ENCODE measurements around the gene SHTN1. TPM values are rescaled to one million over a fixed set of nuclear protein-coding genes. Genes with fewer than 3 reads are reported as not detected.

Gene SHTN1
- polyA plus RNA-seq, 1 donor: 37.2 TPM

- Histone ChIP-seq H3K4me1 (ENCODE audit: control insufficient read depth, insufficient read depth, low read length) (peaks cover 7% of the 10 kb centered on the region), H3K9me3 (ENCODE audit: control insufficient read depth, low read depth, low read length) (no peaks in the 10 kb centered on the region), H3K4me3 (ENCODE audit: low read length) (no peak overlapping the region), H3K27me3 (ENCODE audit: control insufficient read depth, insufficient read depth, low read length) (peaks cover 2% of the 10 kb centered on the region), H3K36me3 (ENCODE audit: control insufficient read depth, insufficient read depth, low read length) (no peaks in the 10 kb centered on the region), H3K27ac (ENCODE audit: low read length) (no peak overlapping the region)
- WGBS (ENCODE audit: insufficient coverage, low lambda C conversion rate): 0% methylated on average over 1 of the region's 5 CpGs
- DNase-seq: peak in 1 of 2 donors; percentile 35
Measured at GRCh38 chr10:116838143-116838725, 166.8 kb downstream of the SHTN1 start.

- no peaks in the 10 kb centered on the region for H3K36me3 ChIP-seq (ENCODE audit: control insufficient read depth, insufficient read depth, low read length)
Measured at GRCh38 chr10:116836902-116837523, 168.0 kb downstream of the SHTN1 start.

GRCh38 chr10:116836083-116836482 is 168.9 kb downstream of the SHTN1 start:
- Histone ChIP-seq H3K27ac (ENCODE audit: low read length) (no peak overlapping the region), H3K4me3 (ENCODE audit: low read length) (no peak overlapping the region), H3K27me3 (ENCODE audit: control insufficient read depth, insufficient read depth, low read length) (peaks cover 2% of the 10 kb centered on the region), H3K4me1 (ENCODE audit: control insufficient read depth, insufficient read depth, low read length) (peaks cover 7% of the 10 kb centered on the region), H3K9me3 (ENCODE audit: control insufficient read depth, low read depth, low read length) (no peaks in the 10 kb centered on the region), H3K36me3 (ENCODE audit: control insufficient read depth, insufficient read depth, low read length) (no peaks in the 10 kb centered on the region)
- WGBS (ENCODE audit: insufficient coverage, low lambda C conversion rate): 86% methylated on average over 1 of the region's 4 CpGs
- no peak for DNase-seq

More at GRCh38 chr10:116836902-116837523, 168.0 kb downstream of the SHTN1 start:
- WGBS (ENCODE audit: insufficient coverage, low lambda C conversion rate): no CpG with 5 or more reads among the region's 8 CpGs
- peak; percentile 33 to 68 for DNase-seq
- H3K27ac ChIP-seq (ENCODE audit: low read length): no peak overlapping the region
- peaks cover 7% of the 10 kb centered on the region for H3K4me1 ChIP-seq (ENCODE audit: control insufficient read depth, insufficient read depth, low read length)
- peaks cover 2% of the 10 kb centered on the region for H3K27me3 ChIP-seq (ENCODE audit: control insufficient read depth, insufficient read depth, low read length)
- no peak overlapping the region for H3K4me3 ChIP-seq (ENCODE audit: low read length)
- H3K9me3 ChIP-seq (ENCODE audit: control insufficient read depth, low read depth, low read length): no peaks in the 10 kb centered on the region

GRCh38 chr10:116835658-116836057 is 169.3 kb downstream of the SHTN1 start:
- Histone ChIP-seq H3K36me3 (ENCODE audit: control insufficient read depth, insufficient read depth, low read length) (no peaks in the 10 kb centered on the region), H3K9me3 (ENCODE audit: control insufficient read depth, low read depth, low read length) (no peaks in the 10 kb centered on the region), H3K4me3 (ENCODE audit: low read length) (no peak overlapping the region), H3K27me3 (ENCODE audit: control insufficient read depth, insufficient read depth, low read length) (peaks cover 2% of the 10 kb centered on the region), H3K4me1 (ENCODE audit: control insufficient read depth, insufficient read depth, low read length) (peaks cover 7% of the 10 kb centered on the region), H3K27ac (ENCODE audit: low read length) (no peak overlapping the region)
- DNase-seq: no peak
- WGBS (ENCODE audit: insufficient coverage, low lambda C conversion rate): 77% methylated on average over 6 of the region's 7 CpGs

- DNase-seq: peak in 1 of 2 donors; percentile 32
- H3K27me3 ChIP-seq (ENCODE audit: control insufficient read depth, insufficient read depth, low read length): peaks cover 2% of the 10 kb centered on the region
- H3K27ac ChIP-seq (ENCODE audit: low read length): no peak overlapping the region
- 64% methylated on average over 2 of the region's 17 CpGs for WGBS (ENCODE audit: insufficient coverage, low lambda C conversion rate)
- H3K4me3 ChIP-seq (ENCODE audit: low read length): no peak overlapping the region
- no peaks in the 10 kb centered on the region for H3K9me3 ChIP-seq (ENCODE audit: control insufficient read depth, low read depth, low read length)
- no peaks in the 10 kb centered on the region for H3K36me3 ChIP-seq (ENCODE audit: control insufficient read depth, insufficient read depth, low read length)
- H3K4me1 ChIP-seq (ENCODE audit: control insufficient read depth, insufficient read depth, low read length): peaks cover 6% of the 10 kb centered on the region
Measured at GRCh38 chr10:116833986-116834985, 170.7 kb downstream of the SHTN1 start.

- Histone ChIP-seq H3K9me3 (ENCODE audit: control insufficient read depth, low read depth, low read length) (no peaks in the 10 kb centered on the region), H3K4me3 (ENCODE audit: low read length) (no peak overlapping the region), H3K36me3 (ENCODE audit: control insufficient read depth, insufficient read depth, low read length) (no peaks in the 10 kb centered on the region), H3K4me1 (ENCODE audit: control insufficient read depth, insufficient read depth, low read length) (no peaks in the 10 kb centered on the region), H3K27me3 (ENCODE audit: control insufficient read depth, insufficient read depth, low read length) (peaks cover 2% of the 10 kb centered on the region), H3K27ac (ENCODE audit: low read length) (no peak overlapping the region)
- 83% methylated on average over 3 of the region's 10 CpGs for WGBS (ENCODE audit: insufficient coverage, low lambda C conversion rate)
- no peak for DNase-seq
Measured at GRCh38 chr10:116831790-116832189, 173.2 kb downstream of the SHTN1 start.

Other genes with a start within 250 kb of the SHTN1 start
- 1.1 TPM for gene ENO4, start 155.7 kb downstream of the SHTN1 start, polyA plus RNA-seq
- not detected for gene VAX1, start 133.1 kb upstream of the SHTN1 start, polyA plus RNA-seq
- not detected for gene KCNK18, start 192.3 kb upstream of the SHTN1 start, polyA plus RNA-seq
- 0.72 TPM for gene SLC18A2, start 235.9 kb upstream of the SHTN1 start, polyA plus RNA-seq

All from large intestine (tissue), 3 donors.